ENCODE results near the gene ARHGEF11.

Gene ARHGEF11

GRCh38 chr1:157044326-157044725 is 1.2 kb downstream of the ARHGEF11 start:
- FAIRE-seq: no peak

- FAIRE-seq: no peak
These were observed 1.9 kb downstream of the ARHGEF11 start for GRCh38 chr1:157043685-157044084.

- no peak for FAIRE-seq
These were observed 2.7 kb downstream of the ARHGEF11 start for GRCh38 chr1:157042846-157043245.

- no peak for FAIRE-seq
These were observed 4.7 kb downstream of the ARHGEF11 start for GRCh38 chr1:157040802-157041201.

GRCh38 chr1:157035121-157035520 is 10.4 kb downstream of the ARHGEF11 start:
- FAIRE-seq: no peak

GRCh38 chr1:157034137-157034800 is 11.3 kb downstream of the ARHGEF11 start:
- no peak for FAIRE-seq

GRCh38 chr1:157033357-157033876 is 12.1 kb downstream of the ARHGEF11 start:
- no peak for FAIRE-seq

GRCh38 chr1:157032303-157032702 is 13.2 kb downstream of the ARHGEF11 start:
- no peak for FAIRE-seq

- FAIRE-seq: no peak
These were observed 14.8 kb downstream of the ARHGEF11 start for GRCh38 chr1:157030728-157031127.

- no peak for FAIRE-seq
These were observed 16.9 kb downstream of the ARHGEF11 start for GRCh38 chr1:157028674-157029073.

- FAIRE-seq: no peak
These were observed 19.7 kb downstream of the ARHGEF11 start for GRCh38 chr1:157025856-157026255.

- no peak for FAIRE-seq
These were observed 20.2 kb downstream of the ARHGEF11 start for GRCh38 chr1:157025385-157025784.

- no peak for FAIRE-seq
These were observed 23.9 kb downstream of the ARHGEF11 start for GRCh38 chr1:157021688-157022087.

GRCh38 chr1:157019457-157019856 is 26.1 kb downstream of the ARHGEF11 start:
- FAIRE-seq: no peak

GRCh38 chr1:157011845-157012244 is 33.7 kb downstream of the ARHGEF11 start:
- FAIRE-seq: no peak

- FAIRE-seq: no peak
These were observed 37.0 kb downstream of the ARHGEF11 start for GRCh38 chr1:157008502-157008901.

GRCh38 chr1:157007306-157007705 is 38.2 kb downstream of the ARHGEF11 start:
- no peak for FAIRE-seq

- FAIRE-seq: no peak
These were observed 38.9 kb downstream of the ARHGEF11 start for GRCh38 chr1:157006676-157007075.

- no peak for FAIRE-seq
These were observed 39.6 kb downstream of the ARHGEF11 start for GRCh38 chr1:157005965-157006364.

GRCh38 chr1:157004806-157005205 is 40.7 kb downstream of the ARHGEF11 start:
- FAIRE-seq: no peak

- no peak for FAIRE-seq
These were observed 41.2 kb downstream of the ARHGEF11 start for GRCh38 chr1:157004327-157004726.

GRCh38 chr1:157001304-157001703 is 44.2 kb downstream of the ARHGEF11 start:
- FAIRE-seq: no peak

- FAIRE-seq: no peak
These were observed 44.9 kb downstream of the ARHGEF11 start for GRCh38 chr1:157000686-157001085.

GRCh38 chr1:156999596-157000320 is 45.8 kb downstream of the ARHGEF11 start:
- no peak for FAIRE-seq

Data from islet of Langerhans (tissue), 1 donor.